ENCODE measurements around the gene SRRM3.
"Not testable (repeated sequence)": the region's sequence is repeated elsewhere in the genome, so short reads cannot be mapped to it uniquely, and the experiment has no call there.

Gene SRRM3

DNA sequence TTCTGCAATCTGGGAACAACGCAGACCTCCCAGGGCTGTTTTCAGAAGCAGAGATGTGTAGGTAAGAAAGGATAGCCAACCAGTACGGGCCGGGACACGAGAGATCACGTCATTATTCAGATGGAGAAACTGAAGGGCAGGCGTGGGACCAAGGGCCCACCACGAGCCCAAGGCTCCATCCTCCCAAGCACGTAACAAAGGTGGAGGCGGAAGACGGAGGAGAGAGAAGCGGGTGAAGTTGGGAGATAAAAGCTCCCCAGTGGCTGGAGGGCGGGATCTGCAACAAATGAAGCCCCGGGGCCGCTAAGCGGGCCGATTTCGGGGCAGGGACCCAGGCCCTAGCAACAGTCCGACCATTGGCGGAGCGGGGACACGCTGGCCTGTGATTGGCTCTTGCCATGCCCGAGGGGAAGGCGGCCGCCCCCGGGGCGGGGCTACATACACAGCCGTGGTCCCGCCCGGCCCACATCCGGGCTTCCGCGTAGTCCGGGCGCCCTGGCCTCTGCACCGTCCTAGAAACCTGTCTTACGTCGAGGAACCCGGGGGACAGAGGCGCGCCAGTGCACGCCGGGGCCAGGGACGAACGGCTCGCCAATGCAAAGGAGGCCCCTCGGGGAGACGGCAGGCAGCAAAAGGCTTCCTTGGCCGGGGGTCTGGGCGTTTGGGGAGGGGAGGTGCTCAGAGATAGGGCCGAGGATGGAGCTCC lies 116.2 kb downstream of the SRRM3 start:
- DNase-seq: peak; percentile 96

DNA sequence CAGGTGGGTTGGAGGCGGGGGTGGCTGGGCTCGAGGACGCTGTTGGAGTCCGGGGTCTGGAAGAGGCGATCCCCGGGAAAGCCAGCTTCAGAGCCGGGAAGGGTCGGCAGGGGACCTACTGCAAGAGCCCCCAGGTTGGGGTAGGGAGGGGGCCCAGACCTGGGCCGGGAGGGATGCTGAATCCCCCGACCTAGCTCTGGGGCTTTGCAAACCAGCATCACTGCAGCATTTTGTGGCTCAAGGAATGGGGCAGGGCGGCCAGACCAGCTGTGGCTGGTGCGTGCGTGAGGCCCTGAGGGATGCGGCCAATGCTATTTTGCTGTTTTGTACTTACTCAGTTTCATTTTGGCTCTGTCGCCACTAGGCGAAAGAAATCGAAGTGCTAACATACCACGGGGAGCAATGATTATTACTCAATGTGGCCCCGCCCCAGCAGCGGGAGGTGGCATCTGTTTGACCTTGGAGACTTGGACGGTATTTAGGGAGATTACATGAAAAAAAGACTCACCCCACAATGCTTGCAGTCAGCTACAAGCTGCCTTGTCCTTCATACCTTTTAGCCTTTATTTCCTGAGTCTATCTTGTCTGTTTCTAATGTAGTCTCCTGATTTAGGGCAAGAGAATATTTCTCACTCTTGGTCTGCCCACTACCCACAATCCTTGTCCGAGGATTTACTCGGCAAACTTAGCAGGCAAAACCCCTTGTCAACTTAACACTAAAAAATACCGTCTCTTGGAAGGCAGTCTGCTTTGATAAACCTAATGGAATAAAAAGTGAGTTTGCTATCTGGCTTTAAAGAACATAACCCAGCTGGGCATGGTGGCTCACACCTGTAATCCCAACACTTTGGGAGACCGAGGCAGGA lies 117.0 kb downstream of the SRRM3 start:
- peak; percentile 72 for DNase-seq

DNA sequence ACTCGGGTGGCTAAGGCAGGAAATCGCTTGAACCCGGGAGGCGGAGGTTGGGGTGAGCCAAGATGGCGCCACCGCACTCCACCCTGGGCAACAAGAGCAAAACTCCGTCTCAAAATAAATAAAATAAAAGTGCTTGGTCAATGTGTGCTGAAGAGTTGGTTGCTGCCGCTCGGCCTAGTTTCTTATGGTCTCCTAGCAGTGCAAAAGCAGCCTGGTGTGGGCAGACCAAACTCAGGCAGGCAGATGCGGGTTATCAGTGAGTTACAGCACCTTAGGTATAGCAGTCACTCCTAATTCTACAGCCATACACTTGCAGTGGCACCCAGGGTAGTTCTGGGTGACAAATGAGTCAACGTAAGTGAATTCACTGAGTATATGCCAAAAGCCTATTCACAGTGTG lies 123.4 kb downstream of the SRRM3 start:
- DNase-seq: no peak

DNA sequence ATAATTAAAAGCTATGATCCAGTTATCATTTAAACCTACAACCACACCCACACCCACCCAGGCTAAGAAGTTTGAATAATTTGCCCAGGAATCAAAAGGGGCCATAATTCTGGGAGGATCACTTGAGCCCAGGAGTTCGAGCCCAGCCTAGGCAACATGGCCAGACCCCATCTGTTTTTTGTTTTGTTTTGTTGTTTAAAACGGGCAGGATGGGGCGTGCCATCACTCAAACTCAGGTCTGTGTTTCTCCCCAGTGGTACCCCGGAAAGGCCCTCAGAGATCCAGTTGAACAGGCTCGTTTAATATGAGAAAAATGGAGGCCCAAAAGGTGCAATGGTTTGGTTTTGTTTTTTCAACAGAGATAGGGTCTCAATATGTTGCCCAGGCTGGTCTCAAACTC lies 124.1 kb downstream of the SRRM3 start:
- DNase-seq: no peak

DNA sequence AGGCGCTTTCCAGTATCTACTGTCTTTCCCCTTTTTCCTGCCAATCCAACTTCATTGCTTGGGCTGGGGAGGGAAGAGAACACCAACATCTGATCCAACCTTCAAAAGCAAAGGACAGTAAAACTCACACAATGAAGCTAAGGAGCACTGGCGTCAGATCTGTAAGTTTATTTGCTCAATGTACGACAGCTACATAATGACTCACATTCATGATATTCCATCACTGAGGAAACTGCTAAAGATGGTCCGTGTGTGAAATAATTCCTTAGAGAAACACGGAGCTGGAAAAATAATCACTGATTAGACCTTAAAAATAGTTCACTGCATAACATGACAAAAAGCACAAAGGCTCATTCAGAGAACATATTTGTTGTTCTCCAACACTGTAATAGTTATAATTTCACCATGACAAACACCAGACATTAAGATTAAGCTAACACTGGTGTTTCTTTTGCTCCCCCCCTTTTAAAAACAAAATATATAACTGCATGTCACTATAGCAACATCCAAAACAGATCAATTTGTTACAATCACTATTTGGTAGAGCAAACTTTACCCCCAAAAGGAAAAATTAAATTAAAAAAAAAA lies 125.0 kb downstream of the SRRM3 start:
- no peak for DNase-seq

DNA sequence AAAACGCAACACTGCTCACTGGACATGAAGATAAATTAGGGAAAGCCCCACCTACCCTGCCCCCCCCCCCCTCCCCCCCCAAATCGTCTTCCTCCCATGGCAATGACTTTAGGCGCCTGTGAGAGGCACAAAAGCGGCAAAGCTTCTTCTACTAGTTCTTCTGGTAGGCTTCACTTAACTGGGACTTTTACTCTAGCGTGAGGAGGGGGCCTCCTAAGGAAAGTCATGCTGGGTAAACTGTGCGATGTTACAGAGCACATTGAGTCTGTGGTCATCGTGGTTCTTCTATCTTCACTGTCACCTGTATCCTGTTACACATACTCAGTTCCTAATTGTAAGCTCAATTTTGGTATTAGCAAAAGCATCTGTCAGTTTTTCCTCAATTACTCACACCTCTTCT lies 125.9 kb downstream of the SRRM3 start:
- no peak for DNase-seq

DNA sequence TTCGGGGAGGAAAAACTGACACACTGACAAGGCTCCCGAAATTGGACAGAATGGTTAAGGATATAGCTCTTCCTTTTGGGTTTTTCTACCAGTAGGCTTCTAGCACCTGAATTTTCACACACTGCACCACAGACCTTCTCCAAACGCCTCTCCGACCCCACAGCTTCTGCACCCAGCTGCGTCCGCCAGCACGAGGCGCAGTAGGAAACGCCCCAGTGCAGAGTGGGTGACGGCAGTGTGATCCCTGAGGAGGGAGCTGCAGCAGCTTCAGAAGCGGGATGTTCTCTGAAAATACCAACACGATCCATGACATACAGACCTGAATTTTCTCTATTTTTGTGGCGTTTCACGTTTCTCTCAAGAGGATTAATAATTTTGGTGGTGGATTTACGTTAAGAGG lies 126.7 kb downstream of the SRRM3 start:
- no peak for DNase-seq

DNA sequence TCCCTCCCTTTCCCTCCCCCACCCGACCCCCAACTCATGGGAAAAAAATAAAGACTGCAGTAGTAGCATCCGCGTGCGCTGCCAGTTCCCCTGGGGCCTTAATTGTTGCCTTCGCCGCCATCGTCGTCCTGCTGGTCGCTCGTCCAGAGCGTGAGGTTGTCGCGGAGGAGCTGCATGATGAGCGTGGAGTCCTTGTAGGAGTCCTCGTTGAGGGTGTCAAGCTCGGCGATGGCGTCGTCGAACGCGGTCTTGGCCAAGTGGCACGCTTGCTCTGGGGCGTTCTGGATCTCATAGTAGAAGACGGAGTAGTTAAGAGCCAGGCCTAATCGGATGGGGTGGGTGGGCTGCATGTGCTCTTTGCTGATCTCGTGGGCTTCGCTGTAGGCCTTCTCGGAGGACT lies 127.8 kb downstream of the SRRM3 start:
- no peak for DNase-seq

DNA sequence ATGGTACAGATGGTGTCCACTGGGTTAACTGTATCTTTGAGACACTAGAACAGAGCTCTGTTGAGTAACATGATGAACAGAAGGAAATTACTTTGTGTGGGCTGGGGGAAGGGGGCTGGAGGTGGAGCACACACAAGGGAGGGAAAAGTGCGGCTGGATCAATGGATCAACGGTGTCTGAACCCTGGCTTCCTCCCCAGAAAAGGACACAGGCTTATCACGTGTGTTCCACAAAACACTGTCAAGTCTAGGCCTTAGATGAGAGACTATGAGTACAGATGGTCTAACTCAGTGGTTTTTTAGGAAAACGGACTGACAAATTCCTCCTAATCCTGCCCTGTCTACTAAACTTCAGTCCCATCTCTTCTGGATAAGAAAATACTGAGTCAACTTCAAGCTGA lies 128.6 kb downstream of the SRRM3 start:
- no peak for DNase-seq

DNA sequence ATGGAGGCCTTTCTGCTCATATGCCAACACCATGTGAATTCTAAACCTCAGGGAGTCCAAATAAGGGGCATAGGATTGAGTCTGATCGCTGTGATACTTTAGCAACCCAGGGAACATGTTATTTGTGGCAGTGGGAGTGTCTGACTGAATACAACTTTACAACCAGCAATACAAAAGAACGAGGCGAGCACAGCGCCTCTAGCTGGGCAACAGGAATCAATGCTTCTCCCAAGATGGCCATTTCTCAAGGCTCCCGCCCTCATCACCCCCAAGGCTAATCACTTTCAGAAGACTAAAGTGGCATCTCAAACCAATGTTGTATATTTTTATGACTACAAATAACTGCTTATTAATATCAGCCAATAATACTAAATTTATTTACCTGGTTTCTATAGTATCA lies 129.0 kb downstream of the SRRM3 start:
- DNase-seq: no peak

DNA sequence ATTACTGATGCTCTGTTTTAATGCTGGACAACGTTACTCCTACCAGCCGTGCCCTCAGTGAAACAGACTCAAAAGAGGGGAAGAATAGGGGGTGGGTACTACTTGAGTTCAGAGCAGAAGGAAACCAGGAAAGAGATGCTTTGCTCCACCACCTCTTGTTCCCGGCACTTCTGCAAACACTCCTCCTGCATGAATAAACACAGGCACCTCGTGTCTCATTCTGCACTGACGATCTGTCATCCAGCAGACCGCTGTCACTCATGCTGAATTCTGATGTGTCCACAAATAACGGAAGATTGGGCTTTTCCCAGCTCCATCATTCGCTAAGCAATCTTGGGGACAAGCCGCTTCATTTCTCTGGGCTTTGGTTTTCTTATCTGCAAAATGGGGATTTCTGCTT lies 130.4 kb downstream of the SRRM3 start:
- DNase-seq: no peak

DNA sequence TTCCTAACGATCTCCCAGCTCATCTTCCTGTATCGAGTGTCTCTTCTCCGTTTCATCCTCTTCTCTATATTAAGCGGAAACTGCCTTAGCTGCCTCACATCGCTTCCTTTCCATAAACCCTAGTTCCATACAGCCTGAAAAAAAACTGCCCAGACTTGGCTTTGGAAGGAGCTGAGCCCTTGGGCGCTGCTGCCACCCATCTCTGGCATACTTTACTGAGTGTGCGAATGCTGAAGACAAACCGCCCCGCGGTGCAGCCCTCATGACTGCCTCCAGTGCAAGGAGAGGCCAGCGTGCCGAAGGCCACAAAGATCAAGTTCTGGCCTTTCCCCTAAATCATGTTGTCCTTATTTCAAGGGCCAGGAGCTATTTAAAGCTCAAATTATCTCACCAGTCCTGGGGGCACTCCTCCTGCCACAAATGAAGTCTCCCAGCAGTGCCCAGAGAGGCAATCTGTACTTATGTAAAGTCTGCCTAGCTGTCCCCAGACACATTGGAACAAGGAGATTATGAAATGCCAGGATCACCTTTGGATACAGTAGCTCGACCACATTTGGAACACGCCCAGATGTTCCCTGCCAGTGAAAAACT lies 131.9 kb downstream of the SRRM3 start:
- no peak for DNase-seq

DNA sequence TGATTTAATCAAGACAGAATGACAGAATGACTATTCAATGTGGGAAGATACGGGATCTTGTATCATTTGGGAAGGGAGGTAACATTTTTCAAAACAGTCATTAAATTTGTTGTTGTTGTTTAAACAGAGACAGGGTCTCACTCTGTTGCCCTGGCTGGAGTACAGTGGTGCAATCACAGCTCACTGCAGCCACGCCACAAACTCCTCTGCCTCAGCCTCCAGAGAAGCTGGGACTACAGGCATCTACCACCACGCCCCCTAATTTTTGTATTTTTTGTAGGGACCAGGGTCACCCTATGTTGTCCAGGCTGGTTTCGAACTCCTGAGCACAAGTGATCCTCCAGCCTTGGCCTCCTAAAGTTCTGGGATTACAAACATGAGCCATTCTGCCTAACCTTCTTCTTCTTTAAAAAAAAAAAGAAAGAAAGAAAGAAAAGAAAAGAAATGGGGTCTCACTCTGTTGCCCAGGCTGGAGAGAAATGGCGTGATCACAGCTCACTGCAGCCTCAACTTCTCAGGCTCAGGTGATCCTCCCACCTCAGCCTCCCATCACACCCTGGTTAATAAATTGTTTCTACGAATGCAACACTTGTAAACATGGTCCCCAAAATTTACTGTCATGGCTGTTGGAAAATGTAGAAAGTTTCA lies 132.7 kb downstream of the SRRM3 start:
- DNase-seq: no peak

DNA sequence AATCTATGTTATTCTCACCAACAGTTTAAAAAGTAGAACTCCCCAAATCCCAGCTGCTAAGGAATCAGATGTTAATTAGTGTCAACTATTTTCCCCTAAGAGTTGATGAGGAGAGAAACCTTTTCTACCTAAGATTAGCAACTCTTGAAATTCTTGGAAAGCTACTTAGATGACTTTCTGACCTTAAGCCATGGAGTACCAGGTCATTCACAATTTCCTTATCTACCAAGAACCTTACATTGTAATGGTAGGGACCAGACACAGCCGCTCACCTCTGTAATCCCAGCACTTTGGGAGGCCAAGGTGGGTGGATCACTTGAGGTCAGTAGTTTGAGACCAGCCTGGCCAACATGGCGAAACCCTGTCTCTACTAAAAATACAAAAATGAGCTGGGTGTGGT lies 133.7 kb downstream of the SRRM3 start:
- not testable (repeated sequence) for DNase-seq

DNA sequence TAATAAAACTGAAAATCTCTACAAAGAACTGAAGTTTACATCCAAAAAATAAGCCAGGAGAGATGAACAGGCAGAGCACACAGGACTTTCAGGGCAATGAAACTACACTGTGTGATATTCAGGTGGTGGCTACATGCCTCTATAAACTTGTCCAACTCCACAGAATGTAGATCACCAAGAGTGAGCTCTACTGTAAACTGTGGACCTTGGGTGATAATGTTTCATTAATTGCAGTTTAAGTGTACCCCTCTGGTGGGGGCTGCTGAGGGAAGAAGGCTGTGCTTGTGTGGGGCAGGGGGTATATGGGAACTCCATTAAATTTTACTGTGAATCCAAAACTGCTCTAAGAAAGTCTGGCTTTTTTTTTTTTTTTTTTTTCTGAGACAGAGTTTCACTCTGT lies 134.4 kb downstream of the SRRM3 start:
- DNase-seq: no peak
